GM23338 (cell line): ENCODE measurements around the gene DNA2.

Source experiments
- EZH2 ChIP-seq: fragments of 200-600 bp; sonication (generic); IDR thresholded peaks from one replicate; pipeline ENCODE4 v1.8.0; 2017; ENCODE audit warnings: antibody characterized with exemption, mild to moderate bottlenecking, low read depth; ENCODE audit not compliant: unreplicated experiment
- JUNB ChIP-seq: IDR thresholded peaks from one replicate; pipeline ENCODE4 v1.6.1; 2016; ENCODE audit warnings: antibody characterized with exemption; ENCODE audit not compliant: unreplicated experiment
- NANOG ChIP-seq: IDR thresholded peaks from 2 replicates; pipeline ENCODE4 v1.6.1; 2016; ENCODE audit warnings: antibody characterized with exemption, borderline replicate concordance
- POLR2AphosphoS5 ChIP-seq: IDR thresholded peaks from 2 replicates; pipeline ENCODE4 v1.6.1; 2016; ENCODE audit warnings: antibody characterized with exemption, low read depth
- ZNF114 ChIP-seq: fragments of 250-450 bp; sonication (Bioruptor Pico); IDR thresholded peaks from 2 replicates; pipeline ENCODE4 v1.5.0; 2020; ENCODE audit warnings: mild to moderate bottlenecking, moderate library complexity
- ZNF331 ChIP-seq: fragments of 250-450 bp; sonication (Bioruptor Pico); IDR thresholded peaks from 2 replicates; pipeline ENCODE4 v1.5.0; 2020; ENCODE audit warnings: low read depth, mild to moderate bottlenecking, moderate library complexity
- TF ChIP-seq, protein P1 (sequence below), 2 experiments: fragments of 200-600 bp in 1 of 2; sonication (generic) in 1 of 2; conservative IDR thresholded peaks; 2 replicates each; pipeline versions ENCODE4 v1.5.1 to v1.6.1; 2016 to 2017; ENCODE audit warnings: antibody characterized with exemption in 2 of 2, low read depth in 2 of 2, mild to moderate bottlenecking in 2 of 2, moderate library complexity in 1 of 2
- TF ChIP-seq, protein P2 (sequence below): IDR thresholded peaks from 2 replicates; pipeline ENCODE4 v1.6.1; 2016; ENCODE audit warnings: antibody characterized with exemption
- TF ChIP-seq, protein P3 (sequence below): IDR thresholded peaks from one replicate; pipeline ENCODE4 v1.6.1; 2018; ENCODE audit warnings: antibody characterized with exemption; ENCODE audit not compliant: unreplicated experiment

DNA sequence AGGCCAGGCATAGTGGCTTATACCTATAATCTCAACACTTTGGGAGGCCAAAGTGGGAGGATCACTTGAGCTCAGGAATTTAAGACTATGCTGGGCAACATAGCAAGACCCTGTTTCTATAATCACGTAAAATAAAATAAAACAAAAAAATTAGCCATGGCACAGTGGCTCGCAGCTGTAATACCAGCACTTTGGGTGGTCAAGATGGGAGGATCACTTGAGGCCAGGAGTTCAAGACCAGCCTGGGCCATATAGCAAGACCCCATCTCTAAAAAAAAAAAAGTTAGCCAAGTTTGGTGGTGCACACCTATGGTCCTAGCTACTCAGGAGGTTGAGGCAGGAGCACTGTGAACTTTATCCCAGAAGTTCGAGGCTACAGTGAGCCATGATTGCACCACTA, 30.9 kb downstream of the DNA2 start:
- TF ChIP-seq, protein P1, sequence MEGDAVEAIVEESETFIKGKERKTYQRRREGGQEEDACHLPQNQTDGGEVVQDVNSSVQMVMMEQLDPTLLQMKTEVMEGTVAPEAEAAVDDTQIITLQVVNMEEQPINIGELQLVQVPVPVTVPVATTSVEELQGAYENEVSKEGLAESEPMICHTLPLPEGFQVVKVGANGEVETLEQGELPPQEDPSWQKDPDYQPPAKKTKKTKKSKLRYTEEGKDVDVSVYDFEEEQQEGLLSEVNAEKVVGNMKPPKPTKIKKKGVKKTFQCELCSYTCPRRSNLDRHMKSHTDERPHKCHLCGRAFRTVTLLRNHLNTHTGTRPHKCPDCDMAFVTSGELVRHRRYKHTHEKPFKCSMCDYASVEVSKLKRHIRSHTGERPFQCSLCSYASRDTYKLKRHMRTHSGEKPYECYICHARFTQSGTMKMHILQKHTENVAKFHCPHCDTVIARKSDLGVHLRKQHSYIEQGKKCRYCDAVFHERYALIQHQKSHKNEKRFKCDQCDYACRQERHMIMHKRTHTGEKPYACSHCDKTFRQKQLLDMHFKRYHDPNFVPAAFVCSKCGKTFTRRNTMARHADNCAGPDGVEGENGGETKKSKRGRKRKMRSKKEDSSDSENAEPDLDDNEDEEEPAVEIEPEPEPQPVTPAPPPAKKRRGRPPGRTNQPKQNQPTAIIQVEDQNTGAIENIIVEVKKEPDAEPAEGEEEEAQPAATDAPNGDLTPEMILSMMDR (conservative IDR thresholded peaks at IDR 0.05; ENCODE audit: low read depth in 2 of 2), result no peak
- TF ChIP-seq POLR2AphosphoS5 (no peak), ZNF331 (no peak), NANOG (no peak), EZH2 (no peak), ZNF114 (CRISPR knock-in tag) (no peak), JUNB (no peak)
- TF ChIP-seq, protein P2, sequence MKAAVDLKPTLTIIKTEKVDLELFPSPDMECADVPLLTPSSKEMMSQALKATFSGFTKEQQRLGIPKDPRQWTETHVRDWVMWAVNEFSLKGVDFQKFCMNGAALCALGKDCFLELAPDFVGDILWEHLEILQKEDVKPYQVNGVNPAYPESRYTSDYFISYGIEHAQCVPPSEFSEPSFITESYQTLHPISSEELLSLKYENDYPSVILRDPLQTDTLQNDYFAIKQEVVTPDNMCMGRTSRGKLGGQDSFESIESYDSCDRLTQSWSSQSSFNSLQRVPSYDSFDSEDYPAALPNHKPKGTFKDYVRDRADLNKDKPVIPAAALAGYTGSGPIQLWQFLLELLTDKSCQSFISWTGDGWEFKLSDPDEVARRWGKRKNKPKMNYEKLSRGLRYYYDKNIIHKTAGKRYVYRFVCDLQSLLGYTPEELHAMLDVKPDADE, result no peak
- TF ChIP-seq, protein P3, sequence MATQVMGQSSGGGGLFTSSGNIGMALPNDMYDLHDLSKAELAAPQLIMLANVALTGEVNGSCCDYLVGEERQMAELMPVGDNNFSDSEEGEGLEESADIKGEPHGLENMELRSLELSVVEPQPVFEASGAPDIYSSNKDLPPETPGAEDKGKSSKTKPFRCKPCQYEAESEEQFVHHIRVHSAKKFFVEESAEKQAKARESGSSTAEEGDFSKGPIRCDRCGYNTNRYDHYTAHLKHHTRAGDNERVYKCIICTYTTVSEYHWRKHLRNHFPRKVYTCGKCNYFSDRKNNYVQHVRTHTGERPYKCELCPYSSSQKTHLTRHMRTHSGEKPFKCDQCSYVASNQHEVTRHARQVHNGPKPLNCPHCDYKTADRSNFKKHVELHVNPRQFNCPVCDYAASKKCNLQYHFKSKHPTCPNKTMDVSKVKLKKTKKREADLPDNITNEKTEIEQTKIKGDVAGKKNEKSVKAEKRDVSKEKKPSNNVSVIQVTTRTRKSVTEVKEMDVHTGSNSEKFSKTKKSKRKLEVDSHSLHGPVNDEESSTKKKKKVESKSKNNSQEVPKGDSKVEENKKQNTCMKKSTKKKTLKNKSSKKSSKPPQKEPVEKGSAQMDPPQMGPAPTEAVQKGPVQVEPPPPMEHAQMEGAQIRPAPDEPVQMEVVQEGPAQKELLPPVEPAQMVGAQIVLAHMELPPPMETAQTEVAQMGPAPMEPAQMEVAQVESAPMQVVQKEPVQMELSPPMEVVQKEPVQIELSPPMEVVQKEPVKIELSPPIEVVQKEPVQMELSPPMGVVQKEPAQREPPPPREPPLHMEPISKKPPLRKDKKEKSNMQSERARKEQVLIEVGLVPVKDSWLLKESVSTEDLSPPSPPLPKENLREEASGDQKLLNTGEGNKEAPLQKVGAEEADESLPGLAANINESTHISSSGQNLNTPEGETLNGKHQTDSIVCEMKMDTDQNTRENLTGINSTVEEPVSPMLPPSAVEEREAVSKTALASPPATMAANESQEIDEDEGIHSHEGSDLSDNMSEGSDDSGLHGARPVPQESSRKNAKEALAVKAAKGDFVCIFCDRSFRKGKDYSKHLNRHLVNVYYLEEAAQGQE, result no peak
